Gastroesophageal sphincter (tissue), 3 donors: ENCODE results near the gene TTC21A.

ENCODE experiments used
- CTCF ChIP-seq, 4 experiments: fragments of 200-600 bp in 2 of 4; fragments of 450-650 bp in 2 of 4; sonication (generic) in 1 of 4; IDR thresholded peaks; one replicate each; pipeline ENCODE4 v1.5.1; 2017 to 2019; ENCODE audit warnings: antibody characterized with exemption in 4 of 4, mild to moderate bottlenecking in 2 of 4, moderate library complexity in 2 of 4
- POLR2A ChIP-seq, 2 donors: fragments of 450-650 bp; IDR thresholded peaks; one replicate each; pipeline ENCODE4 v1.6.1; 2017; ENCODE audit warnings: antibody characterized with exemption in 2 of 2, mild to moderate bottlenecking in 2 of 2, moderate library complexity in 1 of 2
- POLR2AphosphoS5 ChIP-seq: sonication (generic); formaldehyde crosslinking; IDR thresholded peaks from one replicate; pipeline ENCODE4 v1.6.1; 2017; ENCODE audit warnings: antibody characterized with exemption

GRCh38 chr3:39186692-39187151, 79.2 kb downstream of the TTC21A start:
- no peak for TF ChIP-seq POLR2A (IDR thresholded peaks at IDR 0.05)
- TF ChIP-seq CTCF (IDR thresholded peaks at IDR 0.05): no peak
- TF ChIP-seq POLR2AphosphoS5: no peak
